K562 (cell line): ENCODE data around the gene ZNF107.

Experiments used
- CHCHD3 ChIP-seq: fragments of 250-450 bp; sonication (Bioruptor Pico); IDR thresholded peaks from 2 replicates; pipeline ENCODE4 v2.1.2; 2022; ENCODE audit warnings: mild to moderate bottlenecking
- CHD4 ChIP-seq: fragments of 200-600 bp; sonication (generic); IDR thresholded peaks from 3 replicates; pipeline ENCODE4 v1.6.1; 2012; ENCODE audit warnings: low read depth, mild to moderate bottlenecking, mixed read lengths, low read length, inconsistent platforms; ENCODE audit not compliant: insufficient read depth, insufficient replicate concordance, poor library complexity, severe bottlenecking
- CTCF ChIP-seq, 3 experiments: IDR thresholded peaks in 2 of 3; conservative IDR thresholded peaks in 1 of 3; 2 replicates each; pipeline ENCODE4 v1.5.1; 2011 to 2012; ENCODE audit warnings: low read length in 3 of 3, mild to moderate bottlenecking in 3 of 3, control low read depth in 2 of 3, improper control_type of control experiment in 1 of 3, inconsistent platforms in 1 of 3, low read depth in 1 of 3, mixed read lengths in 1 of 3, moderate library complexity in 1 of 3; ENCODE audit not compliant: insufficient read depth in 2 of 3
- L3MBTL2 ChIP-seq: fragments of 450-650 bp; IDR thresholded peaks from 2 replicates; pipeline ENCODE4 v1.6.1; 2016; ENCODE audit warnings: mild to moderate bottlenecking, moderate library complexity
- MTA3 ChIP-seq: fragments of 450-650 bp; formaldehyde crosslinking; IDR thresholded peaks from 2 replicates; pipeline ENCODE4 v1.6.1; 2017; ENCODE audit warnings: mild to moderate bottlenecking, borderline replicate concordance
- MYC ChIP-seq, 2 experiments: fragments of 250-450 bp in 1 of 2; sonication (Bioruptor Pico) in 1 of 2; IDR thresholded peaks; 2 replicates each; pipeline versions ENCODE4 v1.5.1 to v1.6.1; 2012 to 2021; ENCODE audit warnings: low read depth in 2 of 2, borderline replicate concordance in 1 of 2, improper control_type of control experiment in 1 of 2, low read length in 1 of 2, mild to moderate bottlenecking in 1 of 2, moderate library complexity in 1 of 2
- NFRKB ChIP-seq: fragments of 450-650 bp; IDR thresholded peaks from 2 replicates; pipeline ENCODE4 v1.6.1; 2016; ENCODE audit warnings: low read depth
- PCBP2 ChIP-seq: fragments of 200-400 bp; formaldehyde crosslinking; IDR thresholded peaks from 2 replicates; pipeline ENCODE4 v1.6.1; 2018; ENCODE audit warnings: low read length, low read depth, mild to moderate bottlenecking, moderate library complexity; ENCODE audit not compliant: poor library complexity, severe bottlenecking
- POLR2AphosphoS5 ChIP-seq: IDR thresholded peaks from 2 replicates; pipeline ENCODE4 v1.6.1; 2011; ENCODE audit warnings: mild to moderate bottlenecking, low read depth, low read length, moderate library complexity; ENCODE audit not compliant: control insufficient read depth, insufficient read depth
- PRDM10 ChIP-seq: fragments of 450-650 bp; IDR thresholded peaks from 2 replicates; pipeline ENCODE4 v1.6.1; 2018; ENCODE audit not compliant: partially characterized antibody
- RAD21 ChIP-seq, 2 experiments: fragments of 250-450 bp in 1 of 2; fragments of 450-650 bp in 1 of 2; sonication (Bioruptor Pico) in 1 of 2; formaldehyde crosslinking in 1 of 2; IDR thresholded peaks in 1 of 2; conservative IDR thresholded peaks in 1 of 2; 2 replicates each; pipeline versions ENCODE4 v1.4.0 to v1.8.0; 2020 to 2022; ENCODE audit warnings: mild to moderate bottlenecking in 2 of 2, moderate library complexity in 1 of 2
- STAG1 ChIP-seq: sonication (generic); formaldehyde crosslinking; IDR thresholded peaks from 2 replicates; pipeline ENCODE4 v1.5.0; 2020; ENCODE audit warnings: missing genetic modification reagents, borderline replicate concordance
- TAF15 ChIP-seq: fragments of 200-400 bp; formaldehyde crosslinking; IDR thresholded peaks from 2 replicates; pipeline ENCODE4 v1.6.1; 2017; ENCODE audit warnings: mild to moderate bottlenecking, low read depth, low read length, moderate library complexity
- TF ChIP-seq, protein P1 (sequence below): sonication (generic); formaldehyde crosslinking; IDR thresholded peaks from 2 replicates; pipeline ENCODE4 v1.8.1; 2023; ENCODE audit warnings: missing genetic modification reagents, mild to moderate bottlenecking, borderline replicate concordance

GRCh38 chr7:64630496-64630895 lies 35.4 kb upstream of the ZNF107 start:
- TF ChIP-seq MTA3, result no peak
- TF ChIP-seq PCBP2, result no peak
- TF ChIP-seq NFRKB, result no peak
- TF ChIP-seq, protein P1, sequence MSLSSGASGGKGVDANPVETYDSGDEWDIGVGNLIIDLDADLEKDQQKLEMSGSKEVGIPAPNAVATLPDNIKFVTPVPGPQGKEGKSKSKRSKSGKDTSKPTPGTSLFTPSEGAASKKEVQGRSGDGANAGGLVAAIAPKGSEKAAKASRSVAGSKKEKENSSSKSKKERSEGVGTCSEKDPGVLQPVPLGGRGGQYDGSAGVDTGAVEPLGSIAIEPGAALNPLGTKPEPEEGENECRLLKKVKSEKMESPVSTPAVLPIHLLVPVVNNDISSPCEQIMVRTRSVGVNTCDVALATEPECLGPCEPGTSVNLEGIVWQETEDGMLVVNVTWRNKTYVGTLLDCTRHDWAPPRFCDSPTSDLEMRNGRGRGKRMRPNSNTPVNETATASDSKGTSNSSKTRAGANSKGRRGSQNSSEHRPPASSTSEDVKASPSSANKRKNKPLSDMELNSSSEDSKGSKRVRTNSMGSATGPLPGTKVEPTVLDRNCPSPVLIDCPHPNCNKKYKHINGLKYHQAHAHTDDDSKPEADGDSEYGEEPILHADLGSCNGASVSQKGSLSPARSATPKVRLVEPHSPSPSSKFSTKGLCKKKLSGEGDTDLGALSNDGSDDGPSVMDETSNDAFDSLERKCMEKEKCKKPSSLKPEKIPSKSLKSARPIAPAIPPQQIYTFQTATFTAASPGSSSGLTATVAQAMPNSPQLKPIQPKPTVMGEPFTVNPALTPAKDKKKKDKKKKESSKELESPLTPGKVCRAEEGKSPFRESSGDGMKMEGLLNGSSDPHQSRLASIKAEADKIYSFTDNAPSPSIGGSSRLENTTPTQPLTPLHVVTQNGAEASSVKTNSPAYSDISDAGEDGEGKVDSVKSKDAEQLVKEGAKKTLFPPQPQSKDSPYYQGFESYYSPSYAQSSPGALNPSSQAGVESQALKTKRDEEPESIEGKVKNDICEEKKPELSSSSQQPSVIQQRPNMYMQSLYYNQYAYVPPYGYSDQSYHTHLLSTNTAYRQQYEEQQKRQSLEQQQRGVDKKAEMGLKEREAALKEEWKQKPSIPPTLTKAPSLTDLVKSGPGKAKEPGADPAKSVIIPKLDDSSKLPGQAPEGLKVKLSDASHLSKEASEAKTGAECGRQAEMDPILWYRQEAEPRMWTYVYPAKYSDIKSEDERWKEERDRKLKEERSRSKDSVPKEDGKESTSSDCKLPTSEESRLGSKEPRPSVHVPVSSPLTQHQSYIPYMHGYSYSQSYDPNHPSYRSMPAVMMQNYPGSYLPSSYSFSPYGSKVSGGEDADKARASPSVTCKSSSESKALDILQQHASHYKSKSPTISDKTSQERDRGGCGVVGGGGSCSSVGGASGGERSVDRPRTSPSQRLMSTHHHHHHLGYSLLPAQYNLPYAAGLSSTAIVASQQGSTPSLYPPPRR (CRISPR knock-in tag), result no peak
- TF ChIP-seq TAF15, result no peak
- peak in 1 of 2 experiments; percentile 51; a peak in 2 of 4 replicates for TF ChIP-seq RAD21 (CRISPR knock-in tag; conservative IDR thresholded peaks at IDR 0.05 in 1 of 2, IDR thresholded peaks at IDR 0.05 in 1 of 2)
- peak; percentile 40 to 60 (median 57); a peak in 5 of 6 replicates for TF ChIP-seq CTCF (IDR thresholded peaks at IDR 0.05 in 2 of 3, conservative IDR thresholded peaks at IDR 0.05 in 1 of 3; ENCODE audit: insufficient read depth in 2 of 3, low read depth in 1 of 3, low read length in 3 of 3)
- no peak for TF ChIP-seq CHD4
- no peak for TF ChIP-seq PRDM10
- TF ChIP-seq L3MBTL2, result no peak
- no peak for TF ChIP-seq POLR2AphosphoS5
- TF ChIP-seq CHCHD3, result no peak
- no peak for TF ChIP-seq STAG1 (CRISPR knock-in tag)
- no peak for TF ChIP-seq MYC (IDR thresholded peaks at IDR 0.05; ENCODE audit: low read depth, low read length)
- TF ChIP-seq MYC (CRISPR knock-in tag; IDR thresholded peaks at IDR 0.05; ENCODE audit: borderline replicate concordance, low read depth), result no peak
